Cardiac muscle cell (in vitro differentiated cells and primary cell): ENCODE measurements around the gene STON1. TPM values are rescaled to one million over a fixed set of nuclear protein-coding genes. Genes with fewer than 3 reads are reported as not detected.
"Not testable (repeated sequence)": the region's sequence is repeated elsewhere in the genome, so short reads cannot be mapped to it uniquely, and the experiment has no call there.

Source experiments
- DNase-seq, 2 donors: peaks; one replicate each; pipeline versions ENCODE4 v3.0.0 to v3.0.0-alpha.2; 2010 to 2017; ENCODE audit warnings: low read depth in 1 of 2, low spot score in 1 of 2
- H3K27ac ChIP-seq: fragments of 200-600 bp; sonication (generic); 2 replicates; pipeline ENCODE4 v1.5.1; 2016
- H3K27me3 ChIP-seq: fragments of 200-600 bp; sonication (generic); 2 replicates; pipeline ENCODE4 v1.6.0; 2016; ENCODE audit warnings: control low read depth
- H3K36me3 ChIP-seq: fragments of 200-600 bp; sonication (generic); 2 replicates; pipeline ENCODE4 v1.5.1; 2016; ENCODE audit warnings: control low read depth
- H3K4me1 ChIP-seq: fragments of 200-600 bp; sonication (generic); 2 replicates; pipeline ENCODE4 v1.8.1; 2017; ENCODE audit warnings: low read depth, mild to moderate bottlenecking, mixed run types
- H3K4me3 ChIP-seq: fragments of 200-600 bp; sonication (generic); 2 replicates; pipeline ENCODE4 v1.5.1; 2016; ENCODE audit warnings: mild to moderate bottlenecking
- H3K9me3 ChIP-seq: fragments of 200-600 bp; sonication (generic); 2 replicates; pipeline ENCODE4 v1.5.1; 2017; ENCODE audit warnings: low read depth, mild to moderate bottlenecking, control low read depth
- CTCF ChIP-seq: IDR thresholded peaks from 2 replicates; pipeline ENCODE4 v1.5.1; 2012; ENCODE audit warnings: low read depth, mild to moderate bottlenecking, low read length
- polyA plus RNA-seq: library from polyadenylated mRNA; unstranded; fragments of >200 nt; fragmentation: Nextera tagmentation; extraction: Ambion mirVana; gene quantifications from 2 replicates; pipeline ENCODE4 v1.2.1, GENCODE V29; 2016
- total RNA-seq: library from RNA; depleted of rRNA; stranded (reverse); fragments of >200 nt; gene quantifications from 2 replicates; pipeline ENCODE4 v1.2.3, GENCODE V29; 2016

STON1 gene
- total and polyA plus RNA-seq, 2 experiments from 2014 or later = 4.9 to 9.5 TPM

- Histone ChIP-seq H3K27ac (no peak overlapping the region), H3K4me3 (no peak overlapping the region), H3K9me3 (no peaks in the 10 kb centered on the region), H3K36me3 (no peaks in the 10 kb centered on the region), H3K4me1 (no peaks in the 10 kb centered on the region), H3K27me3 (no peaks in the 10 kb centered on the region)
- no peak for TF ChIP-seq CTCF
- no peak for DNase-seq
Measured at GRCh38 chr2:48590017-48590416, 60.1 kb downstream of the STON1 start.

GRCh38 chr2:48592067-48592466 is 62.1 kb downstream of the STON1 start:
- DNase-seq = no peak
- H3K4me3 ChIP-seq = no peak overlapping the region
- TF ChIP-seq CTCF = no peak
- no peak overlapping the region for H3K27ac ChIP-seq
- H3K36me3 ChIP-seq = no peaks in the 10 kb centered on the region
- H3K9me3 ChIP-seq = no peaks in the 10 kb centered on the region
- H3K27me3 ChIP-seq = no peaks in the 10 kb centered on the region
- H3K4me1 ChIP-seq = no peaks in the 10 kb centered on the region

- H3K27ac ChIP-seq, H3K27me3 ChIP-seq, H3K9me3 ChIP-seq, H3K4me1 ChIP-seq, H3K36me3 ChIP-seq, H3K4me3 ChIP-seq, DNase-seq: not testable (repeated sequence)
Measured at GRCh38 chr2:48596751-48597150, 66.8 kb downstream of the STON1 start.

- DNase-seq = no peak
- no peaks in the 10 kb centered on the region for H3K27me3 ChIP-seq
- H3K4me1 ChIP-seq = no peaks in the 10 kb centered on the region
- H3K4me3 ChIP-seq = no peak overlapping the region
- H3K36me3 ChIP-seq = no peaks in the 10 kb centered on the region
- no peak for TF ChIP-seq CTCF
- no peaks in the 10 kb centered on the region for H3K9me3 ChIP-seq
- H3K27ac ChIP-seq = no peak overlapping the region
Measured at GRCh38 chr2:48597492-48597891, 67.5 kb downstream of the STON1 start.

GRCh38 chr2:48600204-48600813 is 70.4 kb downstream of the STON1 start:
- Histone ChIP-seq H3K9me3 (no peaks in the 10 kb centered on the region), H3K27ac (no peak overlapping the region), H3K27me3 (no peaks in the 10 kb centered on the region), H3K4me3 (no peak overlapping the region), H3K36me3 (no peaks in the 10 kb centered on the region), H3K4me1 (no peaks in the 10 kb centered on the region)
- peak; percentile 67 to 73 for DNase-seq
- peak; percentile 70 for TF ChIP-seq CTCF

GRCh38 chr2:48600917-48601316 is 71.0 kb downstream of the STON1 start:
- Histone ChIP-seq H3K9me3 (no peaks in the 10 kb centered on the region), H3K4me3 (no peak overlapping the region), H3K27ac (no peak overlapping the region), H3K36me3 (no peaks in the 10 kb centered on the region), H3K4me1 (no peaks in the 10 kb centered on the region), H3K27me3 (no peaks in the 10 kb centered on the region)
- no peak for TF ChIP-seq CTCF
- peak in 1 of 2 donors; percentile 60 for DNase-seq
